ENCODE results near the gene PDE3A.
A peak's percentile ranks its signal among the peaks of the same experiment; 100 is the strongest.
"Not testable (repeated sequence)": the region's sequence is repeated elsewhere in the genome, so short reads cannot be mapped to it uniquely, and the experiment has no call there.

The PDE3A gene

GRCh38 chr12:20548611-20549010 is 180.3 kb downstream of the PDE3A start:
- no peak for DNase-seq

- peak in 10 of 51 donors; percentile 1 to 42 (median 8) for DNase-seq
Observed at GRCh38 chr12:20549108-20549719, 180.9 kb downstream of the PDE3A start.

GRCh38 chr12:20551742-20552442 is 183.6 kb downstream of the PDE3A start:
- not testable (repeated sequence) for DNase-seq

GRCh38 chr12:20552586-20552985 is 184.2 kb downstream of the PDE3A start:
- DNase-seq: not testable (repeated sequence)

GRCh38 chr12:20555015-20555414 is 186.7 kb downstream of the PDE3A start:
- no peak for DNase-seq

GRCh38 chr12:20555771-20556170 is 187.4 kb downstream of the PDE3A start:
- DNase-seq: no peak

- DNase-seq: no peak
Observed at GRCh38 chr12:20557096-20557495, 188.8 kb downstream of the PDE3A start.

- DNase-seq: no peak
Observed at GRCh38 chr12:20560935-20561334, 192.6 kb downstream of the PDE3A start.

- no peak for DNase-seq
Observed at GRCh38 chr12:20561871-20562270, 193.5 kb downstream of the PDE3A start.

- DNase-seq: no peak
Observed at GRCh38 chr12:20567413-20567812, 199.1 kb downstream of the PDE3A start.

- no peak for DNase-seq
Observed at GRCh38 chr12:20572451-20572850, 204.1 kb downstream of the PDE3A start.

GRCh38 chr12:20576528-20576927 is 208.2 kb downstream of the PDE3A start:
- no peak for DNase-seq

GRCh38 chr12:20577054-20577453 is 208.7 kb downstream of the PDE3A start:
- no peak for DNase-seq

- DNase-seq: no peak
Observed at GRCh38 chr12:20578142-20578541, 209.8 kb downstream of the PDE3A start.

- no peak for DNase-seq
Observed at GRCh38 chr12:20585055-20585625, 216.8 kb downstream of the PDE3A start.

- no peak for DNase-seq
Observed at GRCh38 chr12:20585913-20586312, 217.6 kb downstream of the PDE3A start.

GRCh38 chr12:20588042-20588441 is 219.7 kb downstream of the PDE3A start:
- peak in 40 of 51 donors; percentile 1 to 77 (median 28) for DNase-seq

- no peak for DNase-seq
Observed at GRCh38 chr12:20590570-20590969, 222.2 kb downstream of the PDE3A start.

GRCh38 chr12:20592556-20592955 is 224.2 kb downstream of the PDE3A start:
- peak in 1 of 51 donors; percentile 29 for DNase-seq

- DNase-seq: no peak
Observed at GRCh38 chr12:20593611-20594010, 225.3 kb downstream of the PDE3A start.

- DNase-seq: no peak
Observed at GRCh38 chr12:20596061-20596460, 227.7 kb downstream of the PDE3A start.

GRCh38 chr12:20599757-20600156 is 231.4 kb downstream of the PDE3A start:
- DNase-seq: no peak

Measured in hypothalamus (tissue), 51 donors.